ENCODE measurements around the gene NR6A1.

NR6A1 gene

DNA sequence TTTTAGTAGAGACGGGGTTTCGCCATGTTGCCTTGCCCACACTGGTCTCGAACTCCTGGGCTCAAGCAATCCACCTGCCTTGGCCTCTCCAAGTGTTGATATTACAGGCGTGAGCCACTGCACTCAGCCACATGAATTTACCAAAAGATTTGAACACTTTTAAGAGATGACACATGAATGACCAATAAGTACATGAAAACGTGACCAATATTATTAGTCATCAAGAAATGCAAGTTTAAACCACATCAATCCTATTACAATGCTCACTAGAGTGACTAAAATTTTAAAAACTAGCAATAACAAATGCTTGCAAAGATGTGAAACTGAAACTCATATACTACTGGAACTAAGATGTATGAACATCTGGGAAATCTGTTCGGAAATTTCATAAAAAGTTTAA lies 54.3 kb downstream of the NR6A1 start:
- Histone ChIP-seq H3K27ac (no peak overlapping the region), H3K9me3 (no peaks in the 10 kb centered on the region), H3K36me3 (no peaks in the 10 kb centered on the region), H3K4me1 (peaks cover 0 to 3% (median 0%) of the 10 kb centered on the region in 4 donors), H3K27me3 (no peaks in the 10 kb centered on the region), H3K4me3 (no peak overlapping the region)
- intact Hi-C loops (cut with DNase I; ENCODE audit: low total_unique reads) = no loop called here
- no peak for DNase-seq
- TF ChIP-seq CTCF (IDR thresholded peaks at IDR 0.05) = no peak

DNA sequence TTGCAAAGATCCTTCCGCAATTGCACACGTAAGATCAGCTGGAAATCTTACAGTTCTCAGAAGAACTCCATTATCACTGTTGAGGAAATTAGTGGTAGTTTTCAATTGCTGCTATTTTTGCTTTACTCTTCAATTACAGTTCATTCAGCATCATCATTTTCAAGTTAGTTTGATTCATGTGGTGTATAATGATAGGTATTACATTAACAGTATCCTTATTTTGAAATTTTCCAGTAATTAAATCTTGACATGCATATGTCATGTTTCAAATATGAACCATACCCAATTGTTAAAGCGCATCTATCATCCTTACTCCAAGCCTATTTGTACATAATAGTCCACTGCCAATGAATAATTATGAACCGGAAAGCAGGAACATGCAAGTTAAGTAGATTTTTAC lies 60.3 kb downstream of the NR6A1 start:
- peaks cover 0 to 6% (median 0%) of the 10 kb centered on the region in 4 donors for H3K4me1 ChIP-seq
- no peak for TF ChIP-seq CTCF (IDR thresholded peaks at IDR 0.05)
- no peak for DNase-seq
- H3K36me3 ChIP-seq = no peaks in the 10 kb centered on the region
- no peaks in the 10 kb centered on the region for H3K9me3 ChIP-seq
- H3K27ac ChIP-seq = no peak overlapping the region
- no peak overlapping the region for H3K4me3 ChIP-seq
- intact Hi-C loops (cut with DNase I; ENCODE audit: low total_unique reads) = loop anchor here (2.0 kb wide), 1 partner anchor 94 kb away; no protein-coding TSS in a partner anchor
- H3K27me3 ChIP-seq = no peaks in the 10 kb centered on the region

DNA sequence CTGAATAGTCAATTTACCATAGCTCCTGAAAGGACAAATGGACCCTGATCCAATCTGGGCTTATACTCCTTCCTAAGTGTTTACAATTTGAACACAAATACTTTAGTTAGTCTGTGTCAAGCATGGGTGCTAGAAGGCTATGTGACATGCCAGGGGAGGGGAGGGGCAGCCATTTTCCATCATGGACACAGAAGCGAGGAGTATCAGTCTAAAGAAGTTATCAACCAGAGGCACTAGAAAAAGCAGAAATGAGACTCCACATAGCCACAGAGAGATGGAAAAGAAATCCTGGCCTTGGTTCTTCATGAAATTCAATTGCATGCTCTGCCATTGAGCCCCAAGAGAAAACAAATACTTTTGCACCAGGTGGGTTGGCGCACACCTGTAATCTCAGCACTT lies 61.8 kb downstream of the NR6A1 start:
- Histone ChIP-seq H3K4me1 (peaks cover 0 to 6% (median 0%) of the 10 kb centered on the region in 4 donors), H3K9me3 (no peaks in the 10 kb centered on the region), H3K36me3 (no peaks in the 10 kb centered on the region), H3K27me3 (no peaks in the 10 kb centered on the region), H3K4me3 (no peak overlapping the region), H3K27ac (no peak overlapping the region)
- TF ChIP-seq CTCF (IDR thresholded peaks at IDR 0.05) = no peak
- no peak for DNase-seq
- intact Hi-C loops (cut with DNase I; ENCODE audit: low total_unique reads) = no loop called here

DNA sequence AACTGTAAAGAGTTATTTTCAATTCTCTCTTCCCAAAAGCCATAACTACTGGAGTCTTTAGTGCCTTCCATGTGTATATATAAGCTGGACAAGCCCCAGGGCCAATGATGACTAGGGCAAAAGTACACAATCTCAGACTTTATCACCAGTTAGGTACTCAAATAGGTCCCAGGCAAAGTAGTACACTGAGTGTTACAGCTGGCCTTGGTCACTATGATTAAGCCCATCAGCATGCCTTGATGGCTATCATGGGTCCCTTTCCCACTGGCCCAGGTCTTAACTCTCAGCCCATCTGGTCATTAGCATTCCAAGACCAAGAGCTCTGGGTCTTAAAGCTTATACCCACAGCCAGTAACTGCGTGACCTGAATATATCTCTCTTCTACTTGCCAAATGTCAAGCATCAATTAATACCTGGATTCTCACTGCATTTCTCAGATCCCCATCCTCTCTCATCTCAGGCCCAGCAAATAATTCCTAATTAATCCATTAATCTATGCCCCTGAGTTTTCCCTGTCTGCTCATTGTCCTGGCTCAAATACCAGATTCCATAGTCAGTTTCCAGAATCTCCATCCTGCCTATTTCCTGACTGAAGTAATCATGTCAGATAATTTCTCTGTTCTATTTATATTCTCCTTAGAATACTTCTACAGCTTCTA lies 62.3 kb downstream of the NR6A1 start:
- intact Hi-C loops (cut with DNase I; ENCODE audit: low total_unique reads) = no loop called here
- no peaks in the 10 kb centered on the region for H3K9me3 ChIP-seq
- H3K36me3 ChIP-seq = no peaks in the 10 kb centered on the region
- no peak for TF ChIP-seq CTCF (IDR thresholded peaks at IDR 0.05)
- H3K27ac ChIP-seq = no peak overlapping the region
- H3K4me3 ChIP-seq = no peak overlapping the region
- peaks cover 0 to 6% (median 0%) of the 10 kb centered on the region in 4 donors for H3K4me1 ChIP-seq
- H3K27me3 ChIP-seq = no peaks in the 10 kb centered on the region
- no peak for DNase-seq

- no peak for DNase-seq
- Histone ChIP-seq H3K27ac (no peak overlapping the region), H3K4me3 (no peak overlapping the region), H3K27me3 (no peaks in the 10 kb centered on the region), H3K4me1 (peaks cover 0 to 6% (median 0%) of the 10 kb centered on the region in 4 donors), H3K36me3 (no peaks in the 10 kb centered on the region), H3K9me3 (no peaks in the 10 kb centered on the region)
- intact Hi-C loops (cut with DNase I; ENCODE audit: low total_unique reads) = no loop called here
- no peak for TF ChIP-seq CTCF (IDR thresholded peaks at IDR 0.05)
Observed at GRCh38 chr9:124708074-124708473, 63.0 kb downstream of the NR6A1 start.

Measured in tibial artery (tissue), 4 donors.